Measurements from ENCODE around the gene CFAP61. TPM values are rescaled to one million over a fixed set of nuclear protein-coding genes. Genes with fewer than 3 reads are reported as not detected.
"Not testable (repeated sequence)": the region's sequence is repeated elsewhere in the genome, so short reads cannot be mapped to it uniquely, and the experiment has no call there.

CFAP61 gene
- total RNA-seq, 4 donors from 2014 or later, result not detected

DNA sequence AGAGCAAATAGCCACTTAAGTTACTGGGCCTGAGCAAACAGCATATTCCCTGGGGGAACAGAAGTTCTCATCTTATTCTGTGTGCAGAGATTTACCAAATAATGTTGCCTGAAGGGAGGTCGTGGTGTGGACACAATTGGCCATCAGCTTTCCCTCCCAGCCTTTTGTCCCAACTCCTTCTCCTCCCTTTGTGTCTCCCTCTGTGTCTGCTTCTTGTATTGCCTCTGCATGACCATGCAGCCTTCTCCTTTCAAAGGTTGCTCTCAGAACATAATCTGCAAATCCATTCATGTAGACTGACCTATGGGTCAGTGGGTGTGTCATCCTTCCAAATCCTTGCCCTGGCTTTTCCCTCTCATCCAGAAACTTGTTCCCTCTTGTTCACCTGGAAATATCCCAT, 165.3 kb downstream of the CFAP61 start:
- ATAC-seq (ENCODE audit: low FRiP score), result no peak
- DNase-seq (ENCODE audit: low spot score), result no peak
- TF ChIP-seq, protein P1, sequence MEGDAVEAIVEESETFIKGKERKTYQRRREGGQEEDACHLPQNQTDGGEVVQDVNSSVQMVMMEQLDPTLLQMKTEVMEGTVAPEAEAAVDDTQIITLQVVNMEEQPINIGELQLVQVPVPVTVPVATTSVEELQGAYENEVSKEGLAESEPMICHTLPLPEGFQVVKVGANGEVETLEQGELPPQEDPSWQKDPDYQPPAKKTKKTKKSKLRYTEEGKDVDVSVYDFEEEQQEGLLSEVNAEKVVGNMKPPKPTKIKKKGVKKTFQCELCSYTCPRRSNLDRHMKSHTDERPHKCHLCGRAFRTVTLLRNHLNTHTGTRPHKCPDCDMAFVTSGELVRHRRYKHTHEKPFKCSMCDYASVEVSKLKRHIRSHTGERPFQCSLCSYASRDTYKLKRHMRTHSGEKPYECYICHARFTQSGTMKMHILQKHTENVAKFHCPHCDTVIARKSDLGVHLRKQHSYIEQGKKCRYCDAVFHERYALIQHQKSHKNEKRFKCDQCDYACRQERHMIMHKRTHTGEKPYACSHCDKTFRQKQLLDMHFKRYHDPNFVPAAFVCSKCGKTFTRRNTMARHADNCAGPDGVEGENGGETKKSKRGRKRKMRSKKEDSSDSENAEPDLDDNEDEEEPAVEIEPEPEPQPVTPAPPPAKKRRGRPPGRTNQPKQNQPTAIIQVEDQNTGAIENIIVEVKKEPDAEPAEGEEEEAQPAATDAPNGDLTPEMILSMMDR (IDR thresholded peaks at IDR 0.05), result no peak

DNA sequence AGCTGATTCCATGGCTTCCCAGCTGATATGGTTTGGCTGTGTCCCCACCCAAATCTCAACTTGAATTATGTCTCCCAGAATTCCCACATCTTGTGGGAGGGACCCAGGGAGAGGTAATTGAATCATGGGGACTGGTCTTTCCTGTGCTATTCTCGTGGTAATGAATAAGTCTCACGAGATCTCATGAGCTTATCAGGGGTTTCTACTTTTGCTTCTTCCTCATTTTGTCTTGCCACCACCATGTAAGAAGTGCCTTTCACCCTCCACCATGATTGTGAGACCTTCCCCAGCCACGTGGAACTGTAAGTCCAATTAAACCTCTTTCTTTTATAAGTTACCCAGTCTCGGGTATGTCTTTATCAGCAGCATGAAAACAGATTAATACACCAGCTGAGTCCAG, 165.8 kb downstream of the CFAP61 start:
- ATAC-seq (ENCODE audit: low FRiP score); DNase-seq (ENCODE audit: low spot score): not testable (repeated sequence)

DNA sequence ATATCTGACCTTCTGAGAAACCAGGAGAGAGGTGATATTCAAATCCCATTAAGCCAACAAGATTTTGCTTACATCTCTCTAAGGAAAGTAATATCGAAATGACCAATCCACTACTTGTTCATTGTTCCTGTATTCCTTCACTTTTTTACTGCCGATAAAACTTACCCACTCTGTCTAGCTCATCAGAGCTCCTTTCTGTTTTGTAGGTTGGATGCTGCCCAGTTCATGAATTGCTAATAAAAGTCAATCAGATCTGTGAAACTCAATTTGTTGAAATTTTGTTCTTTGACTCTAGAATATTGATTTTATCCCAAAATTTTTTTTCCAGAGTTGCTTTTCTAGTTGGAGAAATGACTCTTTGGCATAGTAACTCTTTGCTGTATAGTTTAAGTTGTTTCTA, 166.7 kb downstream of the CFAP61 start:
- DNase-seq (ENCODE audit: low spot score) (no peak), ATAC-seq (ENCODE audit: low FRiP score) (no peak)
- TF ChIP-seq, protein P1 (IDR thresholded peaks at IDR 0.05), result no peak

DNA sequence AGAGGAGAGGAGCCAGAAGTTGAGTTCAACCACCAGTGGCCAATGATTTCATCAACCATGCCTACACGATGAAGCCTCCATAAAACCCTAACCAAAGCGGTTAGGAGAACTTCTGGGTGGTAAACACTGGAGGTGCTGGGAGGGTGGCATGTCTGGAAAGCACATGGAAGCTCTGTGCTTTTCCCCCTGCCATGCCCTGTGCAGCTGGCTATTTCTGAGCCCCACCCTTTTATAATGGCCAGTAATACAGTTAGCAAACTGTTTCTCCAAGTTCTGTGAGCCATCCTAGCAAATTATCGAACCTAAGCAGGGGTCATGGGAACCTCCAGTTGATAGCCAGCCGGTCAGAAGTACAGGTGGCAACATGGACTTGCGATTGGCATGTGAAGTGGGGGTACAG, 167.8 kb downstream of the CFAP61 start:
- DNase-seq (ENCODE audit: low spot score), result no peak
- ATAC-seq (ENCODE audit: low FRiP score), result no peak
- TF ChIP-seq, protein P1 (IDR thresholded peaks at IDR 0.05), result no peak

DNA sequence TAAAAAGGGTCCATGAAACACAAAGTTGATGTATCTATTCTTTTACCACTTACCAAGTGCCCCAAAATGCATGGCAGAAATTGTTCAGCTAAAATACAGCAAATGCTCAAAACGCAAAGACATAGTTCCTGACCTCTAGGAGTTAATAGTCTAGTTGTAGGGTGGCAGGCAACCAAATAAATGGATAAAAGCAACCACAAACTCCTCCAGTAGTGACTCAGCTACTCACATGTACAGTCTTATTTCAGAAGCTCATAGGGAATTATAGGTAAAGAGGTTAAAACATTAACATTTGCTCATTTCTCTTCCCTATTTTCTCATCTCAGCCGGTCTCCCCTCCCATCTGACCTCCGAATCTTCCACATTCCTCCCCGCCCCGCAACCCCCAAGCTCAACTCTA, 171.6 kb downstream of the CFAP61 start:
- TF ChIP-seq, protein P1 (IDR thresholded peaks at IDR 0.05), result no peak
- ATAC-seq (ENCODE audit: low FRiP score), result no peak
- no peak for DNase-seq (ENCODE audit: low spot score)

DNA sequence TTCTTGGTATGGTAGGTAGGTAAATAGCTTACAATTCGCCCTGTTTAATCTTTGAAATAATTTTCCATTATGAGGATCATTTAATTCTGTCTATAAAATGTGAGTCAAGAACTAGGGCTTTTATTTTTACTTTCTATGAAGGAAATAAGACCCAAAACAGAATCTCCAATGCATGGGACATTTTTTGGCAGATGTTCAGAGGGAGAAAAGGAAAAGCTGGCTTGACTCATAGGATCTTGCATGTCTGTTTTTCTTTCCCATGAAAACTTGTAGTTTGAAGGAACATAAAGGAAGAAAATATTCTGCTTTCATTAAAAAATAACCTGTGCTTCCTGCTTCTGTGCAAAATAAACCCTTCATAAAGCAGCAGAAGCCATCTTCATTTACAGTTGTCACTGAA, 172.5 kb downstream of the CFAP61 start:
- TF ChIP-seq, protein P1 (IDR thresholded peaks at IDR 0.05), result no peak

DNA sequence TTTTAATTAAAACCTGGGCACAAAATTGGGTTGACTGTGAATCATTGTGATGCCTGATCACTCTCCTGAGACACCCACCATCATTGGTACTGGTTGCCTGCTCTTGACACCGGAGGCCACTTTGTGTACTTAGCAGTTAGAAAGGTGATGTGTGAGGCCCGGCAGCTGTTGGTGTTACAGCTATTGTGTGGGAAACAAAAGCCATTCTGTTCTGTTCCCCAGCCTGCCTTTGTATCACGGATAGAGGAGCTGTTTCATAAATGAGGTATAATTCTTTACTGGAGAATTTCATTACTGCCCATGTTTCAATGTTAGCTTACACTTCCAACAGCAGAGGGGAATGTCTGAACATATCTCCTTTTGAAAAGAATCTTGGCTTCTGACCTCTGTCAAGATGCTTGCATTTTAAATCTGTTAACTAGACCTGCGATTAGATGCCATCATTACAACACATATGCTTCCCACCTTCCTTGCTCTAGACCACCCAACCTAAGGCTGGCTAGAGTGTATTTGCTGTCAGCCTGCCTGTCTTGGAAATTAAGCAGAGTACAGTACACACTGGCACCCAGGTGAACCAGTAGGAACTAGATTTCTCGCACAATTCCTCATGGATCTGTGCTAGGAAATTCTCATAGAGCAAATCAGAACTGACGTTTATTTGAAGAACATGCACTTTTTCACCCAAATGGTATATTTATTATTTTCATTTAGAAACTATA, 173.2 kb downstream of the CFAP61 start:
- ATAC-seq (ENCODE audit: low FRiP score), result no peak
- TF ChIP-seq, protein P1 (IDR thresholded peaks at IDR 0.05), result no peak
- no peak for DNase-seq (ENCODE audit: low spot score)

More for the DNA sequence above, 172.5 kb downstream of the CFAP61 start:
- DNase-seq (ENCODE audit: low spot score) (no peak), ATAC-seq (ENCODE audit: low FRiP score) (no peak)

Measured in omental fat pad (tissue), 4 donors.